GDM1 (cell line): ENCODE results near the gene SECTM1.
"Not testable (repeated sequence)": the region's sequence is repeated elsewhere in the genome, so short reads cannot be mapped to it uniquely, and the experiment has no call there.

ENCODE experiments used
- DNase-seq: peaks from one replicate; lab custom pipeline; 2025; lab: John Stamatoyannopoulos, UW

The SECTM1 gene

DNA sequence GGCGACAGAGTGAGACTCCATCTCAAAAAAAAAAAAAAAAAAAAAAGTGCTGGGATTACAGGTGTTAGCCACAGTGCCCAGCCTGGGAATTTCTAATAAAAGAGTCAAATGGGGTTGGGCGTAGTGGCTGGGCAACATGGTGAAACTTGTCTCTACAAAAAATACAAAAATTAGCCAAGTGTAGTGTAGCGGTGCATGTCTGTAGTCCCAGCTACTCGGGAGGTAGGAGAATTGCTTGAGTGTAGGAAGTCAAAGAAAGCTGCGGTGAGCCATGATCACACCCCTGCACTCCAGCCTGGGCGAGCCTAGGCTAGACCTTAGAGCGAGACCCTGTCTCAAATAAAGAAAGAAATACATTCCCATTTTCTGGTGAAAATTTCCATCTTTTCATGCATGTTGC lies 35.6 kb upstream of the SECTM1 start:
- DNase-seq = no peak

DNA sequence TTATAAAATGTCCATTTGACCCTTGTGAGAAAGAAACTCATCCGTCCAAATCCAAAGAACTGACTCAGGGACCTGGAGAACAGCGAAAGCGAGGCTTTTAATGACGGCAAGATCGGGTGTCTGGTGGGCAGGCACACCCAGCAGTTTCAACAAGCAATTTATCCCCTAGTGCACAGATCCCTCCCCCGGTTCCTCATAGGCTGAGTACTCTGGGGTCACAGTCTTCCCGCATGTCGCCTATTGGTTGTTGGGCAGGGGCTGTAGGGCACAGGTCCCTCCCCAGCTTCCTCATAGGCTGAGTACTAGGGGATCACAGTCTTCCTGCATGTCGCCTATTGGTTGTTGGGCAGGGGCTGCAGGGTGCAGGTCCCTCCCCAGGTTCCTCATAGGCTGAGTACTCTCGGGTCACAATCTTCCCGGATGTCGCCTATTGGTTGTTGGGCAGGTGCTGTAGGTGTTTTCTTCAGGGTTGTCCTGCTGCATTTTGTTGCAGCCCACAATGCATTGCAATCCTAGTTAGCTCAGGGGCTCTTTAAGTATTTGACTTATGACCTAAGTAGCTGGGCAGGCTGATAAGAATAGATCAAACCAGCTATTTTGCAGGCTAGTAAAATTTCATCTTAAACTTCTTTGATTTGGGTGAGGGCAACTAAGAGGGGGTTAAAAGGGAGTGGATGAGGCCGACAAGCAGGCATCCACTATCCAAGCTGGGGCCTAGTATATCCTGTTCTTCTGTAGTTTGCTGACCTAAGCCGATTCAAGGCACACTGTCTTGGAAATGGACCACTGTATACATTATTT lies 34.4 kb upstream of the SECTM1 start:
- peak; percentile 80 for DNase-seq

DNA sequence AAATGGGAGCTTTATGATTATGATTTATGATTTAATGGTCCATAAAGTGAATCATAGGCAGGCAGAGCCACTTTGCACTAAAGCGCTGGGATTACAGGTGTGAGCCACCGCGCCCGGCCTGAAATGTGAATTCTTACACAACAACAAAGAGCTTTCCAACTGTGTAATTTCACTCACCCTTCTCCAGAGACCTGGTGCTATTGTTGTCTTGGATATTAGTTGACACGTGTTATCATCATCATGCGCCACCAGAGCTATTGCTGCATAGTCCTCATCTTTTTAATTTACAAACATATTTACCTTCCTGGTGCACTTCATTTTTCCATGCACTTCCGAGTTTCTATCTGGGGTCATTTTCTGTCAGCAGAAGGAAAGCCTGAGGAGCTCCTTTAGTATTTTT lies 33.2 kb upstream of the SECTM1 start:
- DNase-seq = no peak

DNA sequence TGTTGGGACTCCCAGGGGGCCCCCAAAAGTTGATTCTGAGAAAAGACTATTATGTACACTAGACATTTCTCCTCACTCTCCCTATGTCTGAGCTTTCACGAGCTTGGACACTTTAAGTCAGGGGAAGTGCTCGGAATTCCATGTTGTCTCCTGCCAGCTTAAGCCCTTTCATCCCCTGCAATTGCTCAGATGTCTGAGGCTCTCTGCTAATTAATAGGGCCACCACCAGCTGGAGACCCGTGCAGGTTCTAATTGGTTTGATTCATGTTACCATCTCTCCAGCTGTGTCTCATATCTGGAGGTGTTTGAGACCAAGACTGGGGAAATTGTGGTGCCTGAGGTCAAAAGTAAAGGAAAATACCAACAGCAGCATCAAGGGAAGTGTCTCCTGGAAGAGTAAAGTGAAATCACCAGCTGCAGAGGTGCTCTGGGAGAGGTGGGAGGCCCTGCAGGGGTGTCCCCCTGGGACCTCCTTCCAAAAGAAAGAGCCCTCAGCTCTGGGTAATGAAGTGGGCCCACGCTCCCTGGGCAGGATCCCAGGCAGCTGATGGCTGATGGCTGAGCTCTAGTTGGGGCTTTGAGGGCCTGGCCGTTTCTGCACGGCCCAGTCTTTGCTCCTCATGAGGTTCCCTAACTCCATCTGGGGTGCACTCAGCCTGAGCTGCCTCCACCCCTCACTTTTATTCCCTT lies 32.2 kb upstream of the SECTM1 start:
- DNase-seq = no peak

DNA sequence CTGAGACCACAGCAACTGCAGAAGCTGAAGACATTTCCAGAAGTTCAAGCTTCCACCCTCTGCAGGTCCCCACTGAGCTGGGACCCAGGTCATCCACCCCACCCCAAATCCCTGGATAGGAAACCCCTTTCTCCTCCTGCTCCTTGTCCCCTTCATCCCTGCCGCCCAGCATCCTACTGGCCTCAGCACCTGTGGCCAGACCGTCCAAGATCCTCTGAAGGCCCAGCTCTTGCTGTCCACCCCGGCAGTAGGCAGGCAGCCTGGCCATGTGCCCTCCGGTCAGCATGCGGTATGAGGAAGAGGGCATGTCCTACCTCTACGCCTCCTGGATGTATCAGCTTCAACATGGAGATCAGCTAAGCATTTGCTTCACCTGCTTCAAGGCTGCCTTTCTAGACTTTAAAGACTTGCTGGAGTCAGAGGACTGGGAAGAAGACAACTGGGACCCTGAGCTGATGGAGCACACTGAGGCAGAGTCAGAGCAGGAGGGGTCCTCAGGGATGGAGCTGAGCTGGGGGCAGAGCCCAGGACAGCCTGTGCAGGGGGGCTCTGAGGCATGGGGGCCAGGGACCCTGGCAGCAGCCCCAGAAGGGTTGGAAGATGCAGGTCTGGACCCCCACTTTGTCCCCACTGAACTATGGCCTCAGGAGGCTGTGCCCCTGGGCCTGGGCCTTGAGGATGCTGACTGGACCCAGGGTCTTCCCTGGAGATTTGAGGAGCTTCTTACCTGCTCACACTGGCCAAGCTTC lies 28.5 kb upstream of the SECTM1 start:
- no peak for DNase-seq

DNA sequence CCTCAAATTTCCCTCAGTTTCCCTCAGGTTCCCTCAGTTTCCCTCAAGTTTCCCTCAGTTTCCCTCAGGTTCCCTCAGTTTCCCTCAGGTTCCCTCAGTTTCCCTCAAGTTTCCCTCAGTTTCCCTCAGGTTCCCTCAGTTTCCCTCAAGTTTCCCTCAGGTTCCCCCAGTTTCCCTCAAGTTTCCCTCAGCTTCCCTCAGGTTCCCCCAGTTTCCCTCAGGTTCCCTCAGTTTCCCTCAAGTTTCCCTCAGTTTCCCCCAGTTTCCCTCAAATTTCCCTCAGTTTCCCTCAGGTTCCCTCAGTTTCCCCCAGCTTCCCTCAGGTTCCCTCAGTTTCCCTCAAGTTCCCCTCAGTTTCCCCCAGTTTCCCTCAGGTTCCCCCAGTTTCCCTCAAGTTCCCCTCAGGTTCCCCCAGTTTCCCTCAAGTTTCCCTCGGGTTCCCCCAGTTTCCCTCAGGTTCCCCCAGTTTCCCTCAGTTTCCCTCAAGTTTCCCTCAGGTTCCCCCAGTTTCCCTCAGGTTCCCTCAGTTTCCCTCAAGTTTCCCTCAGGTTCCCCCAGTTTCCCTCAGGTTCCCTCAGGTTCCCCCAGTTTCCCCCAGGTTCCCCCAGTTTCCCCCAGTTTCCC lies 26.0 kb upstream of the SECTM1 start:
- not testable (repeated sequence) for DNase-seq

DNA sequence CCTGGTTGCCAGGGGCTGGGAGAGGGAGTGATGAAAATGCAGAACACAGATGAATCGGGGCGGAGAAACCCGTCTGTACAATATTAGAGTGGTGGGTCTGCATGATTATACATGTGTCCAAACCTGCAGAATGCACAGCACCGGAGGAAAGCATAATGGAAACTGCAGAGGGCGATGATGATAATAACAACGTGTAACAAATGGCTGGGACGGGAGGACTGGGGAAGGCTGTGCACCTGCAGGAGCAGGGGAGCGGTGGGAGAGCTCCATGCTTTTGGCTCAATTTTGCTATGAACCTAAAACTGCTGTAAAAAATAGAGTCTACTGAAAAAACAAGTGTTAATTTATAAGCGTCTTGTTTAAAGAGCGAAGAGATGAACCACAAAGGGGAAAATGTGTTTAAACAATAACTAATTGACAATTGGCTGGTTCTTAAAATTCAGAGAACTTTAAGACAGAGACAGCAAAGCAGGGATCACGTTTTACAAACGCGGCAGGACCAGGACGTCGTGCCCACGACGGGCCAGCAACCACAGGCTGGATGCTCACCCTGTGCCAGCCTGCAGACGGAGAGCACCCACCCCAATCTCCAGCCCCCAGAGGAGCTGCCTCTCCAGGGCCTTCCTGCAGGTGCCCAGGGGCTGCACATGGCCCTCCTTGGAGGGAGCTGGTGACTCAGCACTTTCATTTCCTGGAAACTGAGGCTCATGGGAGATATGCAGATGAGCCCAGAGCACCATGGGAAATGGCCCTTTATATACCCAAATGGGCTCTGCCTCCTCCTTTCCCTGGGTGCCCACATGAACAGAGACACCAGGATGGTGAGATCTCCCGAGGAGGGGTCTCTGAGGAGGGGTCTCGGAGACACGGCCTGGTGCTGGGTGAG lies 25.1 kb upstream of the SECTM1 start, which contains the start of gene TEX19:
Gene TEX19 (plus strand): TSS at position 783 of the 886 bp plus-strand sequence. CDS start 2,904 bp downstream, outside the sequence.
- DNase-seq = no peak

DNA sequence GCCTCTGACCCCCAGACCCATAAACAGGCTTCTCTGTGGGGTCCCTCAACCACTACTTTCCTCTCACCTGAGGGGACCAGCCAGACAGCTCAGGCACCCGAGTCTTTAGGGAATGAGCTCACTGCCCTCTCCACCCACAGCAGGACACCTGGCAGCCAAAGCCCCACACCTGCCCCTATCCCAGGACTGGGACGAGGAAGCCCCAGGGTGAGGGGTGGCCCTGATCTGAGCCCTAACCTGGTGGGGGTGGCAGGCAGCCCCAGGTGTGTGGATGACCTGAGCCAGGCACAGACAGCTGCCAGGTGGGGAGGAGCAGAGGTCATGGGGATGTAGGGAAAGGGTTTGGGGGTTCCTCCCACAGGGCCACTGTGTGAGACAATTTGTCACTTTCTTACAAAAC lies 23.8 kb upstream of the SECTM1 start:
- DNase-seq = no peak

- no peak for DNase-seq
Measured at GRCh38 chr17:82356845-82357355, 23.3 kb upstream of the SECTM1 start.

DNA sequence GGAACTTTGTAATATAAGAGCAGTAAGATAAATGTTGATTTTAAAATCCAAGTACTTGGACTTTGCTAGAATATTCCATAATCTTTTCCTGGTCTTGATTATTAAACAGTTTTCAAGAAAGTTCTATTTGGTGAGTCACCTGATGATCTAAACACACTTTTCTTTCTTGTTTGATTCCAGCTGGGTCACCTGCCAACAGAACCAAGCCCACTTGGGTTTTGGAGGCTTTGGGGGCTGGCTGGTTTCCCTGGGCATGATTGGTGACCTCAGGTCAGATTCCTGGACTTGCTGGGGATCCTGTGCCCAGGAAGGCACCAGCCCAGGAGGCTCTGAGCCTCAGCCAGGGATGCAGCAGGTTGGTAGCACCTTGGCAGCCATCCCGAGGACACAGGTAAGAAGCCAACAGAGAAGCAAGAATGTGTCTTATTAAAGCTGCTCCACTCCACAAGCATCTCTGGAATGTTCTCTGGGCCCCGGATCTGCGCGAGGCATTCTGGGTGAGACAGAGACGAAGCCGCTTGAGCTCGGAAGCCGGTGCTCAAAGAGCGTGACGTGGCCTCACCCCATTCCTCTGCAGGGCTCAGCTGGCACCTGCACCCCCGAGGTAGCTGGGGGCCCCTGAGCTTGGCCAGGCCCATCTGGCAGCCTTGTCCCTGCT lies 22.3 kb upstream of the SECTM1 start:
- no peak for DNase-seq

GRCh38 chr17:82354804-82355308 lies 21.3 kb upstream of the SECTM1 start:
- no peak for DNase-seq

GRCh38 chr17:82353484-82353883 lies 19.9 kb upstream of the SECTM1 start:
- no peak for DNase-seq

- DNase-seq = peak; percentile 71
Measured at GRCh38 chr17:82351713-82352488, 18.3 kb upstream of the SECTM1 start.

DNA sequence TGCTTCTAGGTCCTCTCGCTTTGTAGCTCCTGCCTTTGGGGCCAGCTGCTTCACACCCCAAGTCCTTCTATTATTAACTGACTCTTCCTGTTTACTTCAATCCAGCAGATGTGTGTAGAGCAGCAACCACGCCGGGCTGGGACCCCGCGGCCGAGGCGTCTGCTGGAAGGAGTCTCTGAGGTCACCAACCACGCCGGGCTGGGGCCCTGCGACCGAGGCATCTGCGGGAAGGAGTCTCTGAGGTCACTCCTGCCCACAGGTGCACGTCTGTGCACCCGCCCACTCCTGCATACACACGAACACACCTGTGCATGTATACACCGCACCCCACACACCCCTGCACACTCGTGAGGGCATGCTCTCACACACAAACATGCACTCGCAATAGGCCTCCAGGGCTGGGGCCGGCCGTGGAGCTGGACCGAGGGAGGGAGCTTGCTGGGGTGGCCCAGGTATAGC lies 17.7 kb upstream of the SECTM1 start:
- no peak for DNase-seq

DNA sequence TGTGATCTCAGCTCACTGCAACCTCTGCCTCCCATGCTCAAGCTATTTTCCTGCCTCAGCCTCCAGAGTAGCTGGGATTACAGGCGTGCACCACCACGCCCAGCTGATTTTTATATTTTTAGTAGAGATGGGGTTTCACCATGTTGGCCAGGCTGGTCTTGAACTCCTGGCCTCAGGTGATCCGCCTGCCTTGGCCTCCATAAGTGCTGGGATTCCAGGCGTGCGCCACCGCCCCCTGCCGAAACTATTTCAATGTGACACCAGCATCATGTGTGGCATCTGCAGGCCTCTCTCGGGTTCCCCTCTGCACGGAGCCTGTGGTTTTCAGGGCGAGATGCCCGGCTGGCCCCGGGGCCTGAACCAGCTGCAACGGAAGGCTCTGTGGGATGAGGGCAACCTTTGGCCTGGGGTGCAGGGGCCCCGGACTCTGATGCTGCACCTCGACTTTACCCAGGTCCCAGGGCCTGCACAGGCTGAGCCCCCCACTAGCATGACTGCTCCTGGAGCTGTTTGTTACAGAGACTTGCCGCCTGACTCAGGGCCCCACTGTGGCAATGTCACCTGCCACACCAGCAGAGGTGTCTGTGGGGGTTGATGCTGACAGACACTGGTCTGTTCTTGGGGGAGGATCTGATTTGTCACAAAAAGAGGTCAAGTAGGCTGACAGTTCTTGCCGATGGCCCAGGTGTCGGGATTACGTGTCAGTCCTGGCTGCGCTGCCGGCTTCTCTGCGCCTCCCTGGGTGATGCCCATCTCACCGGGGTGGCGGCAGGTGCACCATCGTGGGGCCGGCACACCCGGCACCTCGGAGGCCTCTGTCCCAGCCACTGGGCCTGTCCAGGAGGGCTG lies 16.8 kb upstream of the SECTM1 start:
- DNase-seq = no peak

DNA sequence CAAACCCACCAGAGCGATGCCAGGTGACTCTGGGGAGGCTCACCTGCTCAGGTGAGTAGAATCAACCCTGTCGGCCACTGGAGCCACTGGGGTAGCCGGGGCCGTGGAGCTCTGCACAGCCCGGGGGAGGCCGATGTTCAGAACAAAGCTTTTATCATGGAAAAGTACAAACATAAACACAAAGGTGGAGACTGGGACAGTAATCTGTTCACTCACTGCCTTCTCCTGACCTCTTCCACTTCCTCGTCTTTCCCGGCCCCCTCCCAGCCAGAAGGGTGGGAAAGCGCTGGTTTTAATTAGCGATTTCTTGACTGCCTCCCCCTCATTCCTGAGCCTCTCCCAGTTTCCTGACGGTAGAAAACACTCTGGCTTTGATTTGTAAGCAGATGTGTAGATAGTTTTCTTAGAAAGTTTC lies 15.7 kb upstream of the SECTM1 start:
- no peak for DNase-seq

DNA sequence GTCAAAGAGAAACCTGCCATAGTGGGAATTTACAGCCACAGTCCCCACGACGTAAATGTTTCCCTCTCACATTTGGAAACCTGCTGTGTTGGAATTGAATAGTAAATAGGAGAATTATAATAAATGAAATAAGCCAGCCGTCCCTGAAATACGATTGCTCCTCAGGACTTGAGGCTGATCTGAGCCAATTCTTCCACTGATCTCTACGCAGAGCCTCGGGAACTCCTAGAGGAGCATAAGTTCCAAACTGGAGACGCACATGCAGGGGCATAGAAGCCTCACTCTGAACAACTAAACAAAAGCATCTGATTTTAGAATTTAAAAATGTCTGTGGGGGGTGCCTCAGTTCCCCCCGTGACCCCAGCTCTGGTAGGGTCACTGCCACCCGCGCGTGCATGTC lies 15.3 kb upstream of the SECTM1 start:
- DNase-seq = no peak

- DNase-seq = no peak
Measured at GRCh38 chr17:82348434-82348833, 14.9 kb upstream of the SECTM1 start.
